Adipocyte (in vitro differentiated cells): Measurements from ENCODE around the gene NAA20.

Experiments
- DNase-seq: peaks from one replicate; pipeline ENCODE4 v3.0.0-alpha.2; 2015; ENCODE audit warnings: low read depth
- H3K27me3 ChIP-seq: replicated peaks from 2 replicates; pipeline ENCODE4 v1.7.0; 2013; ENCODE audit warnings: mild to moderate bottlenecking, low read length, moderate library complexity; ENCODE audit not compliant: control insufficient read depth, insufficient read depth
- H3K36me3 ChIP-seq: 2 replicates; pipeline ENCODE4 v1.7.0; 2013; ENCODE audit warnings: low read length, mild to moderate bottlenecking, moderate library complexity; ENCODE audit not compliant: control insufficient read depth, insufficient read depth, severe bottlenecking
- H3K4me1 ChIP-seq: 2 replicates; pipeline ENCODE4 v1.7.0; 2013; ENCODE audit warnings: mild to moderate bottlenecking, low read length, moderate library complexity; ENCODE audit not compliant: control insufficient read depth, insufficient read depth
- H3K4me3 ChIP-seq: 2 replicates; pipeline ENCODE4 v1.7.0; 2013; ENCODE audit warnings: mild to moderate bottlenecking, low read length, moderate library complexity
- H3K9ac ChIP-seq: 2 replicates; pipeline ENCODE4 v1.7.0; 2013; ENCODE audit warnings: mild to moderate bottlenecking, low read length, moderate library complexity
- H3K9me3 ChIP-seq: 2 replicates; pipeline ENCODE4 v1.7.0; 2013; ENCODE audit warnings: mild to moderate bottlenecking, low read length, moderate library complexity; ENCODE audit not compliant: control insufficient read depth

Gene NAA20

DNA sequence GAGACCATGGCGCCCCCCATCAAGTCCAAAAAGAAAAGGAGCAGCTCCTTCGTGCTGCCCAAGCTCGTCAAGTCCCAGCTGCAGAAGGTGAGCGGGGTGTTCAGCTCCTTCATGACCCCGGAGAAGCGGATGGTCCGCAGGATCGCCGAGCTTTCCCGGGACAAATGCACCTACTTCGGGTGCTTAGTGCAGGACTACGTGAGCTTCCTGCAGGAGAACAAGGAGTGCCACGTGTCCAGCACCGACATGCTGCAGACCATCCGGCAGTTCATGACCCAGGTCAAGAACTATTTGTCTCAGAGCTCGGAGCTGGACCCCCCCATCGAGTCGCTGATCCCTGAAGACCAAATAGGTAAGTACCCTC lies 41.7 kb upstream of the NAA20 start:
- peak overlapping the region; percentile 93 for H3K4me3 ChIP-seq
- DNase-seq: peak; percentile 41

DNA sequence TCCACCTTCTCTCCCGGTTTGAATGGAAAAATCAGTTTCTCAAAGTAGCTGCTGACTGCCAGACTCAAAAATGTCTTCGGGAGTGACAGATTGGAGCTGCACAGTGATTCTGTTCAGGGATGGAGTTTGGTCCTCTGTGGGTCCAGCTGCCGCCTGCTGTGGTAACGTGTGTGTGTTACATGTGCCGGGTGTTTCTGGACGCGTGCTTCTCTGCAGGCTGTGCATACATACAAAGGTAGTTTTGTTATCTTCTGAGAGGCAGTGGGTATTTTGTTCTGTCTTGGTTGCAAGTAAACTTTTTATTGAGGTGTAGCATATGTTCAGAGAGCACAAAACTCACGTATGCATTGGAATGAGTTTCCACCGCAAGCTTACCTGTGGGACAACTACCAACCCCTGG lies 41.3 kb upstream of the NAA20 start:
- Histone ChIP-seq H3K4me1 (peaks cover 55% of the 10 kb centered on the region), H3K4me3 (peak overlapping the region; percentile 93), H3K36me3 (peaks cover 2% of the 10 kb centered on the region), H3K9ac (peak overlapping the region; percentile 96), H3K27me3 (no peaks in the 10 kb centered on the region), H3K9me3 (no peaks in the 10 kb centered on the region)
- DNase-seq: peak; percentile 45

More for the DNA sequence above, 41.7 kb upstream of the NAA20 start:
- Histone ChIP-seq H3K27me3 (no peaks in the 10 kb centered on the region), H3K9me3 (no peaks in the 10 kb centered on the region), H3K36me3 (peaks cover 7% of the 10 kb centered on the region), H3K4me1 (peaks cover 55% of the 10 kb centered on the region), H3K9ac (peak overlapping the region; percentile 96)

GRCh38 chr20:19976595-19977372 lies 40.4 kb upstream of the NAA20 start:
- H3K9me3 ChIP-seq: no peaks in the 10 kb centered on the region
- no peaks in the 10 kb centered on the region for H3K27me3 ChIP-seq
- H3K4me3 ChIP-seq: peak overlapping the region; percentile 93
- H3K9ac ChIP-seq: peak overlapping the region; percentile 96
- H3K4me1 ChIP-seq: peaks cover 55% of the 10 kb centered on the region
- DNase-seq: peak; percentile 89
- H3K36me3 ChIP-seq: no peaks in the 10 kb centered on the region

DNA sequence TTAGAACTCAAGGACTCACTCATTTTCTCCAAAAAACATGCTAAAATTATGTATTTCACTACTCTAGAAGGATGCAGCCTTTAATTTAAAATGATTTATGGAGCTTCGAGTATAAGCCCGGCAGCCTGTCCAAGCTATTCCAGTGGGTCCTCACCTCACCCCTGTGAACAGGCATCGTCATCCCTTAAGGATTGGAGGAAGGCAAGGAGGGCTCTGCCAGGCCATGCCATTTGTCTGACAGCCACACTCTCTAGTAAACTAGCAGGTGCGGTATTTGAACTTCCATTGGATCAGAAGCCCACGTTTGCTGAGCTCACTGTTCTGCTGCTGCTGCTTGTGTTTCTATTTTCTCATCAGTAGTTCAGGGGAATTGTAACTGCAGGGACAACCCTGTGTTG lies 39.8 kb upstream of the NAA20 start:
- H3K9me3 ChIP-seq: no peaks in the 10 kb centered on the region
- H3K4me3 ChIP-seq: peak overlapping the region; percentile 93
- H3K27me3 ChIP-seq: no peaks in the 10 kb centered on the region
- no peak for DNase-seq
- H3K36me3 ChIP-seq: no peaks in the 10 kb centered on the region
- peak overlapping the region; percentile 96 for H3K9ac ChIP-seq
- H3K4me1 ChIP-seq: peaks cover 55% of the 10 kb centered on the region

DNA sequence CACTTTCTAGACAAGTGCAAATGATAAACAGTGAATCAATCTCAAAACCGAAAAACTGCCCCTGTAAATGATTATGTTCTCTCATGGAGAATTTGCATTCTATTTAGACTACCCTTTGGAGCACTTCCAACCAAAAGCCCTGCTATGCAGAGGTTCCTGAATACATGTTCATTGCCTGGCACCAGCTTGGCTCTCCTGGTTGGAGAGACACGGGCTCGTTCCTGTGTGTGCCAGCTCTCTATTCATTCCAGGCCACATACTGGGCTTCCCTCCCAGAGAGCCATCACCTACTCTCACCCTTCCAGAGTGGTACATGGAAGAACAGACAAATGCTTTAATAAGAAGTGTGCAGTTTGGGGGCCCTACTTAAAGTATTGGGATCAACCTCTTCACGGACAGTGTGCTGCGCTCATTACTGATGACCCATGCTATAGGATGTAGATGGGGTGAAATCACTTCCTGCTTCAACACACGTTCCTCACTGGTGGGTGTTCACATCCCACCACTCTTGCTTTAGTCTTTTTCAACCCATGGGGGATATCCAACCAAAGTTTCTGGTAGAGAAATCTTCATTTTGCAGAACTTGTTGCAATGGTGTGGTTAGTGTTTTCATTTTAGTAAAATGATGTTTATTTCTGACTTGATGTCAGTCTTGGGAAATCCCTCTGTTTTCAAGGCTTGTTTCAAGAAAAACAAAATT lies 38.5 kb upstream of the NAA20 start:
- no peaks in the 10 kb centered on the region for H3K36me3 ChIP-seq
- H3K4me1 ChIP-seq: peaks cover 49% of the 10 kb centered on the region
- DNase-seq: no peak
- no peaks in the 10 kb centered on the region for H3K27me3 ChIP-seq
- peak overlapping the region; percentile 93 for H3K4me3 ChIP-seq
- H3K9me3 ChIP-seq: no peaks in the 10 kb centered on the region
- no peak overlapping the region for H3K9ac ChIP-seq

DNA sequence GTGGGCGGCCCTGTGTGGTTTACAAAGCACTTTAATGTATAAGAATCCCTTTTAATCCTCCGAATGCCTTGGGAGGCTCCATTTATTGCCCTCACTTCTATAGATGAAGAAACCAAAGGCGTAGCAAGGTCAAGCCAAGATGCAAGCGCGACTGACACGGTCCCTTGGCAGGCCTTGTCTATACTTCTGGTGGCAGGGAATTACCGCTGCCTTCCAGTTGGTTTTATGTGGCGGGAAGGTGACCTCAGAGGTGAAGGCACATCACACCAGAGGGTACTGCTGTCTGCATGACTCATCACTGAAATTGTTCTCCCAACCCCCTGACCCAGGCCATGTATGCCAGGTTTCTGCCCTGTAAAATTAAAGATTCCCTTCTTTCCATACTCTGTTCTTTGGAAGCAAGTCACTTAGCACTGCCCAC lies 36.1 kb upstream of the NAA20 start:
- no peak overlapping the region for H3K4me3 ChIP-seq
- H3K9me3 ChIP-seq: no peaks in the 10 kb centered on the region
- peak; percentile 20 for DNase-seq
- no peak overlapping the region for H3K9ac ChIP-seq
- no peaks in the 10 kb centered on the region for H3K36me3 ChIP-seq
- H3K27me3 ChIP-seq: no peaks in the 10 kb centered on the region
- peaks cover 46% of the 10 kb centered on the region for H3K4me1 ChIP-seq

DNA sequence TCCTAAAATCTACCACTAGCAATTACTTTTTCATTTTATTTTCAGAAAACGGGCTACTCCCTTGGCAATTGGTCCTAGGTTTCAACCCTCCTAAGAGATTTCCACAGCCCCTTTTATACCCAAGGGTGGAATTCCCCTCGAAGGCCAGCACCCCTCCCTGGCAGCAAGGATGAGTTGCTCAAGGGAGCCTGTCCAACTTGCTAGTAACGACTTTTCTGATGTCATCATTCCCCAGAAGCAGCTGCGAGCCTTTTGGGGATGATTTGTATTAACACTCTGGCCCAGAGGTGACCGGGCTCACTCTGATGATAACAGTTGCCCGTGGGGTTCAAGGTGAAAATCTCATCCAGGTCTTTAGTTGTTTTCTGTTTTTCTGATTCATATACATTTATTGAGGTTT lies 30.7 kb upstream of the NAA20 start:
- H3K9ac ChIP-seq: no peak overlapping the region
- H3K36me3 ChIP-seq: peaks cover 5% of the 10 kb centered on the region
- H3K4me1 ChIP-seq: peaks cover 47% of the 10 kb centered on the region
- H3K4me3 ChIP-seq: peak overlapping the region; percentile 18
- no peak for DNase-seq
- H3K27me3 ChIP-seq: no peaks in the 10 kb centered on the region
- no peaks in the 10 kb centered on the region for H3K9me3 ChIP-seq

- Histone ChIP-seq H3K36me3 (peaks cover 5% of the 10 kb centered on the region), H3K9ac (no peak overlapping the region), H3K4me1 (peaks cover 53% of the 10 kb centered on the region), H3K9me3 (no peaks in the 10 kb centered on the region), H3K4me3 (no peak overlapping the region), H3K27me3 (no peaks in the 10 kb centered on the region)
- DNase-seq: no peak
Measured at GRCh38 chr20:19987046-19987445, 30.1 kb upstream of the NAA20 start.

- Histone ChIP-seq H3K4me3 (no peak overlapping the region), H3K27me3 (no peaks in the 10 kb centered on the region), H3K4me1 (peaks cover 72% of the 10 kb centered on the region), H3K9me3 (no peaks in the 10 kb centered on the region), H3K36me3 (peaks cover 5% of the 10 kb centered on the region), H3K9ac (no peak overlapping the region)
- DNase-seq: no peak
Measured at GRCh38 chr20:19990850-19991249, 26.3 kb upstream of the NAA20 start.

DNA sequence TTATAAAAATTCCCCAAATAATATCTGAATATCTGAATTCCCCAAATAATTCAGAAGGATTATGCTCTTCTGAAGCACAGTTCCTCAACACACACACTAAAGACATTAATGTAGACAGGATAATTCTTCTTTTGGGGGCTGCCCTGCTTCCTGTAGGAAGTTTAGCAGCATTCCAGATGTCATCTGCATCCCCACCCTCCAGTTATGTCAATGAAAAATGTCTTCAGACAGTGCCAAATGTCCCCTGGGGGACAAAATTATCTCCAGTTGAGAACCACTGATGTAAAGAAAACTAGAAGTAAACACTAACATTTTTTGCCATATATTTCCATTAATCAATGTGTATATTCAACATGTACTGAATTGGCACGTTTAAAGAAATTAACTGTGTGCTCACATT lies 25.9 kb upstream of the NAA20 start:
- Histone ChIP-seq H3K9ac (no peak overlapping the region), H3K9me3 (no peaks in the 10 kb centered on the region), H3K4me1 (peaks cover 67% of the 10 kb centered on the region), H3K4me3 (no peak overlapping the region), H3K27me3 (no peaks in the 10 kb centered on the region), H3K36me3 (peaks cover 5% of the 10 kb centered on the region)
- no peak for DNase-seq

- no peak for DNase-seq
- Histone ChIP-seq H3K27me3 (no peaks in the 10 kb centered on the region), H3K4me1 (peaks cover 65% of the 10 kb centered on the region), H3K4me3 (no peak overlapping the region), H3K9ac (peak overlapping the region; percentile 72), H3K9me3 (no peaks in the 10 kb centered on the region), H3K36me3 (peaks cover 10% of the 10 kb centered on the region)
Measured at GRCh38 chr20:19991854-19992253, 25.3 kb upstream of the NAA20 start.
